H1 (cell line): ENCODE results near the gene R3HDM1. TPM values are rescaled to one million over a fixed set of nuclear protein-coding genes. Genes with fewer than 3 reads are reported as not detected.

ENCODE experiments used
- CTCF ChIA-PET: fragments of 300-600 bp; sonication (Branson Sonifier 250); formaldehyde crosslinking; loops from one replicate; lab custom pipeline; 2021; ENCODE audit not compliant: partially characterized antibody; lab: Charles Lee
- POLR2A ChIA-PET: fragments of 300-600 bp; sonication (Branson Sonifier 250); formaldehyde crosslinking; loops from one replicate; lab custom pipeline; 2021; ENCODE audit warnings: inconsistent platforms; ENCODE audit not compliant: partially characterized antibody; lab: Charles Lee
- DNase-seq, 2 experiments: peaks; one replicate each; pipeline versions ENCODE4 v3.0.0 to v3.0.0-alpha.2; 2010 to 2022; ENCODE audit warnings: low spot score in 2 of 2, low read depth in 1 of 2, mixed read lengths in 1 of 2
- FAIRE-seq: peaks from 2 replicates; lab custom pipeline; 2011; peaks lifted over from hg19 to GRCh38; lab: Jason Lieb, UNC
- H2AFZ ChIP-seq: 2 replicates; pipeline ENCODE4 v1.8.1; 2012; ENCODE audit warnings: low read length, inconsistent platforms
- H2AK5ac ChIP-seq: 2 replicates; pipeline ENCODE4 v1.6.1; 2013; ENCODE audit warnings: low read depth, low read length
- H2BK120ac ChIP-seq: replicated peaks from 2 replicates; pipeline ENCODE3; 2013; ENCODE audit warnings: low read depth, low read length, inconsistent platforms
- H2BK12ac ChIP-seq: 2 replicates; pipeline ENCODE4 v1.6.1; 2013; ENCODE audit warnings: low read depth, low read length
- H2BK15ac ChIP-seq: 2 replicates; pipeline ENCODE4 v1.6.1; 2013; ENCODE audit warnings: low read length
- H2BK20ac ChIP-seq: 2 replicates; pipeline ENCODE4 v1.6.1; 2013; ENCODE audit warnings: low read length
- H2BK5ac ChIP-seq: 2 replicates; pipeline ENCODE4 v1.6.1; 2013; ENCODE audit warnings: low read depth, low read length
- H3K14ac ChIP-seq: 2 replicates; pipeline ENCODE4 v1.6.1; 2013; ENCODE audit warnings: inconsistent platforms; ENCODE audit not compliant: insufficient read length
- H3K18ac ChIP-seq: 2 replicates; pipeline ENCODE4 v1.6.1; 2013; ENCODE audit warnings: low read length; ENCODE audit errors: extremely low read depth
- H3K23ac ChIP-seq: 2 replicates; pipeline ENCODE4 v1.6.1; 2013; ENCODE audit warnings: inconsistent platforms; ENCODE audit not compliant: insufficient read length
- H3K23me2 ChIP-seq: 2 replicates; pipeline ENCODE4 v1.6.1; 2013; ENCODE audit warnings: low read depth, low read length
- H3K27ac ChIP-seq: 2 replicates; pipeline ENCODE4 v1.6.1; 2011; ENCODE audit warnings: low read depth, low read length, inconsistent platforms
- H3K27me3 ChIP-seq, 4 experiments: replicated peaks in 1 of 4; 1 replicate in 1 of 4; 2 replicates in 3 of 4; pipeline versions ENCODE4 v1.6.1 to v1.8.1; 2011 to 2013; ENCODE audit warnings: low read length in 3 of 4, mild to moderate bottlenecking in 3 of 4, inconsistent platforms in 2 of 4, mixed read lengths in 2 of 4, moderate library complexity in 1 of 4; ENCODE audit not compliant: control insufficient read depth in 3 of 4, insufficient read depth in 3 of 4; ENCODE audit errors: extremely low read depth in 1 of 4
- H3K36me3 ChIP-seq, 4 experiments: 2 replicates each; pipeline versions ENCODE4 v1.6.1 to v1.8.1; 2011 to 2013; ENCODE audit warnings: mild to moderate bottlenecking in 4 of 4, low read length in 3 of 4, moderate library complexity in 2 of 4, control low read depth in 1 of 4, inconsistent platforms in 1 of 4; ENCODE audit not compliant: insufficient read depth in 4 of 4, control insufficient read depth in 2 of 4
- H3K4ac ChIP-seq: replicated peaks from 2 replicates; pipeline ENCODE3; 2013; ENCODE audit warnings: low read length, low read depth, mixed read lengths, inconsistent platforms; ENCODE audit not compliant: insufficient read length
- H3K4me1 ChIP-seq, 4 experiments: replicated peaks in 1 of 4; 1 replicate in 1 of 4; 2 replicates in 3 of 4; pipeline versions ENCODE4 v1.6.1 to v1.8.1; 2011 to 2013; ENCODE audit warnings: low read length in 3 of 4, inconsistent platforms in 2 of 4, mixed read lengths in 1 of 4; ENCODE audit not compliant: insufficient read depth in 4 of 4, control insufficient read depth in 3 of 4
- H3K4me2 ChIP-seq, 2 experiments: 2 replicates each; pipeline versions ENCODE4 v1.6.1 to v1.8.1; 2011 to 2013; ENCODE audit warnings: low read depth in 2 of 2, low read length in 2 of 2, control low read depth in 1 of 2, inconsistent platforms in 1 of 2, mild to moderate bottlenecking in 1 of 2; ENCODE audit not compliant: insufficient read depth in 1 of 2
- H3K4me3 ChIP-seq, 4 experiments: fragments of 200-600, 300-600 bp in 1 of 4; sonication (generic), shearing (Covaris generic), sonication (Bioruptor Twin) in 1 of 4; 2 replicates each; pipeline versions ENCODE4 v1.5.1 to v1.8.1; 2011 to 2016; ENCODE audit warnings: low read length in 4 of 4, low read depth in 3 of 4, control low read depth in 2 of 4, inconsistent platforms in 2 of 4, mild to moderate bottlenecking in 2 of 4, mixed read lengths in 1 of 4, moderate library complexity in 1 of 4; ENCODE audit not compliant: insufficient read depth in 2 of 4; ENCODE audit errors: extremely low read depth in 1 of 4
- H3K56ac ChIP-seq: replicated peaks from 2 replicates; pipeline ENCODE3; 2013; ENCODE audit warnings: low read depth, mild to moderate bottlenecking, mixed read lengths, low read length, inconsistent platforms; ENCODE audit not compliant: insufficient read length
- H3K79me1 ChIP-seq: 2 replicates; pipeline ENCODE4 v1.6.1; 2013; ENCODE audit warnings: low read depth, low read length, control low read depth
- H3K79me2 ChIP-seq, 2 experiments: 2 replicates each; pipeline versions ENCODE4 v1.6.1 to v1.8.1; 2012 to 2013; ENCODE audit warnings: low read length in 2 of 2, mild to moderate bottlenecking in 2 of 2, inconsistent platforms in 1 of 2; ENCODE audit not compliant: insufficient read depth in 2 of 2, control insufficient read depth in 1 of 2
- H3K9ac ChIP-seq, 4 experiments: replicated peaks in 1 of 4; 1 replicate in 1 of 4; 2 replicates in 3 of 4; pipeline versions ENCODE4 v1.6.1 to v1.8.1; 2011 to 2013; ENCODE audit warnings: low read depth in 3 of 4, low read length in 3 of 4, control low read depth in 2 of 4, mild to moderate bottlenecking in 2 of 4, moderate library complexity in 2 of 4, inconsistent platforms in 1 of 4; ENCODE audit errors: extremely low read depth in 1 of 4
- H3K9me3 ChIP-seq, 2 experiments: 2 replicates each; pipeline versions ENCODE4 v1.6.1 to v1.8.1; 2012 to 2013; ENCODE audit warnings: mild to moderate bottlenecking in 2 of 2, moderate library complexity in 2 of 2, control low read depth in 1 of 2, inconsistent platforms in 1 of 2, low read depth in 1 of 2, low read length in 1 of 2, mixed read lengths in 1 of 2; ENCODE audit not compliant: insufficient read depth in 2 of 2
- H4K20me1 ChIP-seq, 2 experiments: replicated peaks in 1 of 2; 2 replicates each; pipeline versions ENCODE3 to v1.8.1; 2011 to 2013; ENCODE audit warnings: inconsistent platforms in 2 of 2, low read length in 2 of 2, mild to moderate bottlenecking in 1 of 2; ENCODE audit not compliant: insufficient read depth in 2 of 2, control insufficient read depth in 1 of 2
- H4K5ac ChIP-seq: 2 replicates; pipeline ENCODE4 v1.6.1; 2013; ENCODE audit warnings: low read length, low read depth, mixed read lengths, inconsistent platforms; ENCODE audit not compliant: insufficient read length
- H4K8ac ChIP-seq: 2 replicates; pipeline ENCODE4 v1.8.0; 2013; ENCODE audit warnings: mild to moderate bottlenecking, moderate library complexity, low read length, inconsistent platforms; ENCODE audit not compliant: insufficient read depth; ENCODE audit errors: extremely low read depth
- H4K91ac ChIP-seq: replicated peaks from 2 replicates; pipeline ENCODE3; 2013; ENCODE audit warnings: low read length, mixed read lengths, inconsistent platforms; ENCODE audit not compliant: insufficient read length
- CBX5 ChIP-seq: fragments of 300-800, 300-1000 bp; sonication (generic); IDR thresholded peaks from 2 replicates; pipeline ENCODE4 v1.7.1; 2016; ENCODE audit warnings: antibody characterized with exemption, low read length, low read depth
- EZH2 ChIP-seq: fragments of 200-600 bp; sonication (generic); IDR thresholded peaks from 2 replicates; pipeline ENCODE4 v1.7.1; 2012; ENCODE audit warnings: low read depth, mild to moderate bottlenecking, moderate library complexity, low read length, inconsistent platforms; ENCODE audit not compliant: severe bottlenecking
- FOSL1 ChIP-seq: IDR thresholded peaks from 2 replicates; pipeline ENCODE4 v1.6.1; 2011; ENCODE audit warnings: mild to moderate bottlenecking, low read depth, low read length, moderate library complexity; ENCODE audit not compliant: insufficient read depth
- HDAC2 ChIP-seq, 2 experiments: fragments of 300-600 bp in 1 of 2; sonication (generic) in 1 of 2; IDR thresholded peaks; 2 replicates each; pipeline ENCODE4 v1.6.1; 2011 to 2012; ENCODE audit warnings: low read depth in 2 of 2, low read length in 2 of 2, mild to moderate bottlenecking in 2 of 2, moderate library complexity in 2 of 2, borderline replicate concordance in 1 of 2, inconsistent platforms in 1 of 2
- HDAC6 ChIP-seq: IDR thresholded peaks from one replicate; pipeline ENCODE4 v1.7.1; 2012; ENCODE audit warnings: low read depth, mild to moderate bottlenecking, inconsistent platforms, low read length, moderate library complexity
- MAX ChIP-seq: IDR thresholded peaks from 2 replicates; pipeline ENCODE4 v1.6.1; 2012; ENCODE audit warnings: inconsistent platforms
- RNF2 ChIP-seq: fragments of 200-900, 300-1000 bp; sonication (generic); IDR thresholded peaks from 2 replicates; pipeline ENCODE4 v1.7.1; 2016; ENCODE audit warnings: borderline replicate concordance, low read depth, mild to moderate bottlenecking, antibody characterized with exemption, low read length; ENCODE audit not compliant: poor library complexity, severe bottlenecking; ENCODE audit errors: missing control alignments
- SP2 ChIP-seq: IDR thresholded peaks from 2 replicates; pipeline ENCODE4 v1.6.1; 2012; ENCODE audit warnings: mild to moderate bottlenecking, low read length, inconsistent platforms
- SP4 ChIP-seq: IDR thresholded peaks from 2 replicates; pipeline ENCODE4 v1.6.1; 2012; ENCODE audit warnings: low read length, inconsistent platforms
- TCF12 ChIP-seq: IDR thresholded peaks from 2 replicates; pipeline ENCODE4 v1.6.1; 2011; ENCODE audit warnings: low read depth, mild to moderate bottlenecking, low read length
- ZNF274 ChIP-seq: IDR thresholded peaks from 2 replicates; pipeline ENCODE4 v1.7.0; 2012; ENCODE audit warnings: low read length, borderline replicate concordance; ENCODE audit errors: extremely low read depth
- WGBS, 2 experiments: shearing (Covaris generic) in 1 of 2; methylation state at CpG; one replicate each; pipeline versions ENCODE4 v1.1.6 to v1.1.7; 2013 to 2015; ENCODE audit warnings: low lambda C conversion rate in 2 of 2, mixed read lengths in 2 of 2, inconsistent platforms in 1 of 2, low coverage in 1 of 2, missing lambda C conversion rate in 1 of 2; ENCODE audit not compliant: insufficient replicate concordance in 2 of 2, insufficient coverage in 1 of 2, insufficient read length in 1 of 2; ENCODE audit errors: extremely low coverage in 1 of 2, missing lambda C conversion rate in 1 of 2; 5-methylcytosine and 5-hydroxymethylcytosine counted together
- polyA plus RNA-seq, 7 experiments: library from polyadenylated mRNA; depleted of rRNA in 3 of 7; stranded (reverse) in 5 of 7; unstranded in 2 of 7; fragments of >200 nt in 5 of 7; fragments of 200-250 nt in 2 of 7; gene quantifications; 1 replicate in 5 of 7; 2 replicates in 1 of 7; 4 replicates in 1 of 7; pipeline versions ENCODE4 v1.2.1 to v1.2.3, GENCODE V29; 2011 to 2013; ENCODE audit warnings: missing spikeins in 2 of 7, mixed read lengths in 2 of 7
- total RNA-seq: library from RNA; stranded (reverse); fragmentation: NEBNext Ultra II Directional; extraction: Animal tissue kit (Norgen Biotek cat#: 25700); gene quantifications from 2 replicates; pipeline ENCODE4 v1.2.1, GENCODE V29; 2021

R3HDM1 gene
- total and polyA plus RNA-seq, 2 of the 8 experiments (the other 6 are each of a cell fraction or from before 2014, with no cell fraction given) = 77.7 to 120 TPM

GRCh38 chr2:135745545-135745944 lies 214.3 kb downstream of the R3HDM1 start:
- no peak overlapping the region for H3K56ac ChIP-seq
- no peak overlapping the region for H3K18ac ChIP-seq
- no peaks in the 10 kb centered on the region for H3K27me3 ChIP-seq
- H2AFZ ChIP-seq = no peak overlapping the region
- H2BK120ac ChIP-seq = no peak overlapping the region
- H4K8ac ChIP-seq = no peak overlapping the region
- no peak overlapping the region for H3K23ac ChIP-seq
- H3K36me3 ChIP-seq = peaks cover 0 to 31% (median 10%) of the 10 kb centered on the region in 4 experiments; a peak in 5 of 8 replicates
- H3K79me1 ChIP-seq = peaks cover 2% of the 10 kb centered on the region; the same call in 1 of the 2 replicates
- no peak overlapping the region for H2BK20ac ChIP-seq
- no peak overlapping the region for H4K5ac ChIP-seq
- no peak for FAIRE-seq
- no peak overlapping the region for H3K4me2 ChIP-seq
- peaks cover 4 to 56% of the 10 kb centered on the region in 2 experiments; a peak in 3 of 4 replicates for H3K79me2 ChIP-seq
- no peak overlapping the region for H3K14ac ChIP-seq
- no peak for DNase-seq
- TF ChIP-seq CBX5 (no peak), EZH2 (no peak), SP2 (no peak), FOSL1 (no peak), HDAC6 (no peak), TCF12 (no peak), ZNF274 (no peak), HDAC2 (IDR thresholded peaks at IDR 0.05; ENCODE audit: borderline replicate concordance in 1 of 2, low read depth in 2 of 2, low read length in 2 of 2) (no peak), SP4 (no peak), RNF2 (no peak), MAX (no peak)
- no peak overlapping the region for H3K9ac ChIP-seq
- no peaks in the 10 kb centered on the region for H3K9me3 ChIP-seq
- ChIA-PET POLR2A (interaction anchor here (1.2 kb wide), 1 partner anchor 37 kb away, joined by 3 read pairs; no protein-coding TSS in a partner anchor), CTCF (interaction anchor here (0.8 to 4.4 kb wide), 2 partner anchors 20 to 51 kb away, joined by 3 to 17 read pairs; no protein-coding TSS in a partner anchor)
- no peak overlapping the region for H4K91ac ChIP-seq
- H3K4me1 ChIP-seq = peaks cover 0 to 6% (median 3%) of the 10 kb centered on the region in 4 experiments; a peak in 2 of 7 replicates
- peaks cover 0 to 7% of the 10 kb centered on the region in 2 experiments for H4K20me1 ChIP-seq
- no peak overlapping the region for H3K4ac ChIP-seq
- 90% methylated on average over 3 of the region's 4 CpGs; no CpG with 5 or more reads in 1 of the 2 experiments for WGBS, 2 experiments
- H2BK5ac ChIP-seq = no peak overlapping the region
- H2BK15ac ChIP-seq = no peak overlapping the region
- H2AK5ac ChIP-seq = no peak overlapping the region
- no peaks in the 10 kb centered on the region; the same call in 1 of the 2 replicates for H3K23me2 ChIP-seq
- no peak overlapping the region for H3K4me3 ChIP-seq
- H3K27ac ChIP-seq = no peak overlapping the region
- no peak overlapping the region for H2BK12ac ChIP-seq
